GM19023 (cell line): Measurements from ENCODE around the gene RGS4.
"Not testable (repeated sequence)": the region's sequence is repeated elsewhere in the genome, so short reads cannot be mapped to it uniquely, and the experiment has no call there.

ENCODE experiments used
- ATAC-seq: cut with Tn5 transposase; IDR thresholded peaks from one replicate; pipeline ENCODE4 v1.9.1; 2021; ENCODE audit warnings: mild to moderate bottlenecking, moderate library complexity; ENCODE audit not compliant: unreplicated experiment

The RGS4 gene

DNA sequence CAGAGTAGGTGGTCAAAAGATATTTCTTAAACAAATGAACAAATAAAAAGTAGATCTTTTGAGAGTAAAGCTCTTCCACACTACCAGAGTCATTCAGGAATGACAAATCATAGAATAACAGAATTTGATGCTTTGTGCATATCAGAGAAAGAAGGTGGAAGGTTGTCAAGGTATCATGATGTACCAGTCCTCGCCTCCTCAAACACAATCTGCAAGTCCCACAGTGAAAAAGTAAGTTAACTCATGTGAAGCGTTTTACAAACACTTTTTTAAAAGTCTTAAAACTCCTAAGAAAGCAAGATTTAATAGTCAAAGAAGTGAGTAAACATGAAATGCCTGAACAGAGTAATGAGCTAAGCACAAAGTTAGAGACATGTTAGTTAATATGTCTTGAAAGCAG, 2.5 kb upstream of the RGS4 start:
- no peak for ATAC-seq

- ATAC-seq = no peak
Observed at GRCh38 chr1:163068716-163069115, 445 bp upstream of the RGS4 start.

- no peak for ATAC-seq
Observed at GRCh38 chr1:163069655-163070277, 605 bp downstream of the RGS4 start.

GRCh38 chr1:163071405-163072255, 2.5 kb downstream of the RGS4 start:
- no peak for ATAC-seq

GRCh38 chr1:163072658-163073057, 3.5 kb downstream of the RGS4 start:
- ATAC-seq = no peak

DNA sequence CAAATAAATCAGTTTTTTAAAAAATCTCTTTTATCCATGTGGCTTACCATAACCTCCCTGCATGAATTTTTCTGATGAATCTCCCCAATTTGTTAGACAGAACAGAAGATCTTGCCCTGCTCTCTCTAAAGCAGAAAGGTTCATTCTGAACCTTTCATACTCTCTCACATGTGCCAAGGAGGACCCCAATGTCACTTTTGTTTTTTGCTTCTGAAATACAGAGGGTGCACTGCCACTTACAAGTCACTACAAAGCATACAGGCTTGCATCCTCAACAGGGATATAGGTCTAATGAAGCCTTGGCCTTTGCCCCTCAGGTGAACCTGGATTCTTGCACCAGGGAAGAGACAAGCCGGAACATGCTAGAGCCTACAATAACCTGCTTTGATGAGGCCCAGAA, 4.8 kb downstream of the RGS4 start:
- ATAC-seq = no peak

DNA sequence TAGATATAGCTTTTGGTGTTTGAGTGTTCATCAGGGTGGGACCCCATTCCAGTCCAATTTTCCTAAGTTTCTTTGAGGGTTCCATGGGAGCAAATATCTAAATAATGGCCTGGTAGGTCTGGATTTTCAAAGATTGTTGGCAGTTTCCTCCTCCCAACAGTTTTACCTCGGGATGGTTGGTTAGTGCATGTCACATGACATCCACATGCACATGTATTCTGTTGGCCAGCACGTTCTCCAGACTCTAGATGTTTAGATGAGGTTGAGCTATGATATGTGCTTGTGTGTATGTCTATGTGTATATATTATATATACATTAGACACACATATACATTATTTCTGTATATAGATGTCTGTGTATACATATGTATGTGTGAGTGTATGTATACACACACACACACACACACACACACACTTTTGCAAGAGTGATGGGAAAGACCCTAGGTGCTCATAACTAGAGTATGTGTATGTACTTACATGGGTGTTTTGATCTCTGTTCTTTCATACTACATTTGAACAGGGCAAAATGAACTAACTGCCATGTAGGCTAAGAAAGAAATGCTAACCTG, 5.6 kb downstream of the RGS4 start:
- no peak for ATAC-seq

- no peak for ATAC-seq
Observed at GRCh38 chr1:163076044-163076443, 6.9 kb downstream of the RGS4 start.

DNA sequence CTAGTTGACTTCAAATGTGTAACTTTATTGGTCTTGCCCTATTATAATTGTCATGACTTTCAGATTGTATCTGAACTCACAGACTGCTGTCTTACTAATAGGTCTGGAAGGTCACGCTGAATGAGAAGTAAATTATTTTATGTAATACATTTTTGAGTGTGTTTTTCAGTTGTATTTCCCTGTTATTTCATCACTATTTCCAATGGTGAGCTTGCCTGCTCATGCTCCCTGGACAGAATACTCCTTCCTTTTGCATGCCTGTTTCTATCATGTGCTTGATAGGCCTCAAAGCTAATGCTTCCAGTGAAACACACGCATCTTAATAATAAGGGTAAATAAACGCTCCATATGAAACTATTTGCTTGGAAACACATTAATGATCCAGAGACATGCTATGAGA, 7.3 kb downstream of the RGS4 start:
- no peak for ATAC-seq

DNA sequence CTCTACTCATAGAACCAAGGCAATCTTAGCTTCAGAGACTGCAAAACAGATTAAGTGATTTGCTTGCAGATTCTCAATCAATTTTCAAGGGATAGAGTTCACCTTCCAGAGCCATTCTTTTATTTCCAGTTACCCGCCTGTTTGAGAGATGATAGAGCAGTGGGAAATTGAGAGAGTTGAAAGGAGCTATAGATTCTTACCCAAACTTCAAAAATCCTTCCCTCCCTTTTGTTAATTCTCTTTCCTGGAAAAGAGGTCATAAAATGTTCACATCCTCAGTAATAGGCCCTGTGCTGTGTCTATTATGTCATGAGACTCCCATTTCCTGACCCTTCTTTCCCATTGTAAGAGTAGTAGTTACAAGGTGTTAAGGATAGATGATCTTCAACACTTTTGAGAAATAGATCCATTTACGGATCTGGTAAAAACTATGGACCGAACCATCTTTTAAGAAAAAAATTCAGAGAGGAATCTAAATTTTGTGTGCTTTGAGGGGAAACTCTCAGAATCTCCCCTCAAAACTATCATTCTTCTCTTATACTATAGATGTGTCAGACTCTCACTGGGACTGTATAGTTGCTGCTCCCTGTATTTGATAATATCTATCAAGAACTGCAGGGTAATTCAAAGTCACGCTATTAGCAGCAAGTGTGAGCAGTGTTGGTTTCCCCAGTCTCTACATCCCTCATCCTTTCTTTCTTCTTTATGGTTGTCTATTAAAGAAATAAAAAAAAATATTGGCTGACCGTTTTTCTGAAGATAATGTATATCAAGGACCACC, 8.0 kb downstream of the RGS4 start:
- ATAC-seq = no peak

DNA sequence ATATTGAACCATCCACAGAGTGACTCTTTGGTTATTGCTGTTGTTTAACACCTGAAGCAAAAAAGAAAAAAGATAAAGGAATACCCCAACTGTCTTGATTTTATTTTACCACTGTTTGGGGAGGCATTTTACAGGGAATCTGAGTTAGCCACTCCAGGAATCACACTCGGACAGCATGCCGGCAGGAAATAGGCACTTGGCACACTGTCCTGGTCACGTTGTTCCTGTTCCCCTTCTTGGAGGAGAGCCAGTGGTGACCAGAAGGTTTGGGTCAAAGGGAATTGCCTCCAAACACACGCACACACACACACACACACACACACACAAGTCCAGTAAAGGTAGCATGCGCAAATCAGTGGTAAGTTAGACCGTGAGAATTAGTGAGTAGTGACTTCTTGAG, 13.8 kb downstream of the RGS4 start:
- no peak for ATAC-seq

DNA sequence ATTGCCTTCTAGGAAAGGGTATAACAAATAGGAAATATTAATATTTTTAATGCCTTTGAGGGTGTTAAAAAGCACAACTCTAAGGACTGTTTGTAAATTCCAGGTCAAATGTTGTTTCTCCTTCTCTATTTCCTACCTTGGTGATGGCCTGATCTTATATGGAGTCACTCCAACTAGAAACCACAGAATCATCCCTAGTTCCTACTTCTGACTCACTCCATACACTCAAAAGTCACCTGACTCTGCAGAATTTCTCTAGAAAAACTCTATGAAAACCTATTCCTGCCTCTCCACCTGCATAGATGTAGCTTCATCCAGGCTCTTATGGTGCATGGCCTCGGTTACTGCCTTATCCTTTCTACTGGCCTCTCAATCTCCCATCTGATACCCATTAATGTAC, 14.5 kb downstream of the RGS4 start:
- no peak for ATAC-seq

DNA sequence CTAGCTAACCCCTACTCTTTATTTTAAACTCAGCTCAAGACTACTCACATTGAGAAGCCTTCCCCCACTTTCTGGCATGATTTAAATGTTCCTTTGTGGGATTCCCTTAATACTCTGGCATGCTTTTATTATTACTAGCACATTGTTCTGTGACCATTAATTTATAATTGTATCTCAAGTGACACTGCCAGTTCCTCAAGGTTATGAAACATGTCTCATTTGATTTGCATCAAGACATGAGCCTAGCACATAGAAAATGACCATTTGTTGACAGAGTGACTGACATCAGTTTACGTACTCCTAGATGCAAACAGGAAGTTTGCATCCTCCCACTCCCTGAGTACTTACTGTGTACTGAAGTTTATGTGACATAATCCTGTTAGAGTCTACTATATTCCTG, 15.2 kb downstream of the RGS4 start:
- ATAC-seq = no peak

- ATAC-seq = no peak
Observed at GRCh38 chr1:163085041-163085903, 16.1 kb downstream of the RGS4 start.

DNA sequence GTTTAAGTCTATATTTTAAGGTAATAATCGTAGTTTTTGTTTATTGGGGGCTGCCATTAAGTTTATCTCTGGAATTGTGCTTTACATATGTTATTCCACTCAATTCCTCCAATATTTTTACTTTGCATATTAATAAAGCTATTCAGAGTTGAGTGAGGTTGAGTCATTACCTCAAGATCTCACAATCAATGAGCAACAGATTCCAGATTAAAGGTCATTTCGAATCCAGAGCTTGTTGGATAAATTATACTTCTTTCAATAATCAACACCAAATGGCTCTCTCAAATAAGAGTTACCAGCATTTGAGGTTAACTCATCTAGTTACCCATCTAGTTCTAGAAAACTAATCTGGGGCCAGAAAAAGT, 16.7 kb downstream of the RGS4 start:
- no peak for ATAC-seq

- ATAC-seq = not testable (repeated sequence)
Observed at GRCh38 chr1:163089117-163089516, 20.0 kb downstream of the RGS4 start.

GRCh38 chr1:163090321-163090945, 21.3 kb downstream of the RGS4 start:
- ATAC-seq = no peak

DNA sequence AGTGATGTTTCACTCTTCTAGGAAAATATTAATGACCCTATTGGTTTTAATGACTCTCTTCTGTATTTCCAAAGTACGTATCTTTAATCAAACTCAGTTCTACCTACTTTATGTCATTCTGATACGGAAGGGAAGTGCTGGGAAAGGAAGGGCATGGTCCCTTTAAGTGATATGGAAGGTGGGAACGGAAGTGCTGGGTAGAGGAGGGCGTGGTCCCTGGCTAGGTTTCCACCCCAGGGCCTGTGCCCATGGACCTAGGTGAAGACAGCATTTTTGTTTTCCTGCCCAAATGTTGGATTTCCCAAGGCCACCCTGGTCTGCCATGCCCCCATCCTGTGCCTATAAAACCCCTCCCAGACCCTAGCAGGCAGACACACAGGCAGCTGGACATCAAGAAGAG, 24.0 kb downstream of the RGS4 start:
- ATAC-seq = no peak

- no peak for ATAC-seq
Observed at GRCh38 chr1:163093579-163093978, 24.4 kb downstream of the RGS4 start.

- ATAC-seq = no peak
Observed at GRCh38 chr1:163094182-163094581, 25.0 kb downstream of the RGS4 start.
